Measurements from ENCODE around the gene C11orf21. TPM values are rescaled to one million over a fixed set of nuclear protein-coding genes. Genes with fewer than 3 reads are reported as not detected.
"Not testable (repeated sequence)": the region's sequence is repeated elsewhere in the genome, so short reads cannot be mapped to it uniquely, and the experiment has no call there.

Gene C11orf21
- total RNA-seq, result 10 to 100 TPM; 28.3 to 49.2 TPM

GRCh38 chr11:2301631-2302305 is at the start of gene C11orf21, which contains the start of gene TSPAN32:
TSS of gene C11orf21 (minus strand) at chr11:2301918. CDS start at chr11:2301808, 110 bp downstream.
TSS of gene TSPAN32 (plus strand) at chr11:2302013. CDS start at chr11:2302150, 137 bp downstream.
- H3K27me3 Mint-ChIP-seq, result no peaks in the 10 kb centered on the region
- H3K36me3 Mint-ChIP-seq, result peaks cover 5% of the 10 kb centered on the region
- CTCF ChIA-PET, result interaction anchor here (0.9 to 10.3 kb wide), 13 partner anchors 9 to 649 kb away, joined by 3 to 432 read pairs (median 8); partner anchors contain the start of genes CD81 and TSSC4
- H3K9me3 Mint-ChIP-seq (ENCODE audit: low read depth), result no peaks in the 10 kb centered on the region
- ATAC-seq (peak; percentile 66), DNase-seq (peak; percentile 88)
- H3K4me3 Mint-ChIP-seq, result peak within 1 kb of the TSS; percentile 94
- H3K27ac Mint-ChIP-seq, result peak within 1 kb of the TSS; percentile 92
- peaks cover 53% of the 10 kb centered on the region for H3K4me1 Mint-ChIP-seq

- no peaks in the 10 kb centered on the region for H3K27me3 Mint-ChIP-seq
- no peak overlapping the region for H3K27ac Mint-ChIP-seq
- CTCF ChIA-PET, result no interaction called here
Observed at GRCh38 chr11:2348986-2349385, 47.3 kb upstream of the C11orf21 start.

GRCh38 chr11:2347308-2347830 is 45.7 kb upstream of the C11orf21 start:
- CTCF ChIA-PET, result no interaction called here

More at GRCh38 chr11:2348986-2349385, 47.3 kb upstream of the C11orf21 start:
- no peak for DNase-seq
- H3K36me3 Mint-ChIP-seq, result no peaks in the 10 kb centered on the region
- no peak overlapping the region for H3K4me3 Mint-ChIP-seq
- no peak for ATAC-seq
- H3K9me3 Mint-ChIP-seq (ENCODE audit: low read depth), result peaks cover 2% of the 10 kb centered on the region
- H3K4me1 Mint-ChIP-seq, result no peaks in the 10 kb centered on the region

GRCh38 chr11:2346586-2347307 is 45.0 kb upstream of the C11orf21 start:
- ATAC-seq, result no peak
- Mint-ChIP-seq H3K4me1 (no peaks in the 10 kb centered on the region), H3K36me3 (no peaks in the 10 kb centered on the region), H3K4me3 (no peak overlapping the region), H3K9me3 (ENCODE audit: low read depth) (peaks cover 2% of the 10 kb centered on the region), H3K27me3 (no peaks in the 10 kb centered on the region), H3K27ac (no peak overlapping the region)
- CTCF ChIA-PET, result interaction anchor here (1.4 kb wide), 1 partner anchor 42 kb away, joined by 4 read pairs; no protein-coding TSS in a partner anchor
- no peak for DNase-seq

More at GRCh38 chr11:2347308-2347830, 45.7 kb upstream of the C11orf21 start:
- peaks cover 2% of the 10 kb centered on the region for H3K9me3 Mint-ChIP-seq (ENCODE audit: low read depth)
- H3K4me1 Mint-ChIP-seq, result no peaks in the 10 kb centered on the region
- ATAC-seq (no peak), DNase-seq (no peak)
- no peak overlapping the region for H3K4me3 Mint-ChIP-seq
- no peak overlapping the region for H3K27ac Mint-ChIP-seq
- no peaks in the 10 kb centered on the region for H3K27me3 Mint-ChIP-seq
- no peaks in the 10 kb centered on the region for H3K36me3 Mint-ChIP-seq

GRCh38 chr11:2346014-2346413 is 44.3 kb upstream of the C11orf21 start:
- H3K9me3 Mint-ChIP-seq (ENCODE audit: low read depth), result peaks cover 2% of the 10 kb centered on the region
- no peak overlapping the region for H3K4me3 Mint-ChIP-seq
- CTCF ChIA-PET, result interaction anchor here (0.8 to 1.4 kb wide), 2 partner anchors 41 to 75 kb away, joined by 3 to 4 read pairs; no protein-coding TSS in a partner anchor

GRCh38 chr11:2345050-2345449 is 43.3 kb upstream of the C11orf21 start:
- DNase-seq (no peak), ATAC-seq (no peak)
- Mint-ChIP-seq H3K27me3 (no peaks in the 10 kb centered on the region), H3K4me3 (no peak overlapping the region), H3K27ac (no peak overlapping the region), H3K9me3 (ENCODE audit: low read depth) (peaks cover 2% of the 10 kb centered on the region), H3K4me1 (no peaks in the 10 kb centered on the region), H3K36me3 (no peaks in the 10 kb centered on the region)
- CTCF ChIA-PET, result interaction anchor here (1.4 kb wide), 1 partner anchor 40 kb away, joined by 4 read pairs; no protein-coding TSS in a partner anchor

More at GRCh38 chr11:2346014-2346413, 44.3 kb upstream of the C11orf21 start:
- DNase-seq, result no peak
- no peak for ATAC-seq
- Mint-ChIP-seq H3K27ac (no peak overlapping the region), H3K27me3 (no peaks in the 10 kb centered on the region), H3K36me3 (no peaks in the 10 kb centered on the region), H3K4me1 (no peaks in the 10 kb centered on the region)

GRCh38 chr11:2343502-2343901 is 41.8 kb upstream of the C11orf21 start:
- no peak for ATAC-seq
- CTCF ChIA-PET, result interaction anchor here (1.2 to 2.5 kb wide), 2 partner anchors 38 to 77 kb away, joined by 4 to 7 read pairs; no protein-coding TSS in a partner anchor

GRCh38 chr11:2342981-2343380 is 41.3 kb upstream of the C11orf21 start:
- Mint-ChIP-seq H3K4me3 (no peak overlapping the region), H3K4me1 (no peaks in the 10 kb centered on the region), H3K9me3 (ENCODE audit: low read depth) (no peaks in the 10 kb centered on the region), H3K27ac (no peak overlapping the region), H3K27me3 (peaks cover 10% of the 10 kb centered on the region), H3K36me3 (no peaks in the 10 kb centered on the region)
- ATAC-seq, result no peak
- CTCF ChIA-PET, result interaction anchor here (0.8 to 2.5 kb wide), 3 partner anchors 38 to 77 kb away, joined by 4 to 7 read pairs (median 4); no protein-coding TSS in a partner anchor
- DNase-seq, result no peak

More at GRCh38 chr11:2343502-2343901, 41.8 kb upstream of the C11orf21 start:
- Mint-ChIP-seq H3K27ac (no peak overlapping the region), H3K27me3 (peaks cover 7% of the 10 kb centered on the region), H3K36me3 (no peaks in the 10 kb centered on the region), H3K9me3 (ENCODE audit: low read depth) (no peaks in the 10 kb centered on the region), H3K4me1 (no peaks in the 10 kb centered on the region), H3K4me3 (no peak overlapping the region)
- no peak for DNase-seq

- no peak for ATAC-seq
- H3K4me1 Mint-ChIP-seq, result no peaks in the 10 kb centered on the region
- CTCF ChIA-PET, result interaction anchor here (0.8 to 2.5 kb wide), 3 partner anchors 37 to 78 kb away, joined by 4 to 7 read pairs (median 4); no protein-coding TSS in a partner anchor
Observed at GRCh38 chr11:2342557-2342956, 40.8 kb upstream of the C11orf21 start.

GRCh38 chr11:2338760-2339159 is 37.0 kb upstream of the C11orf21 start:
- peaks cover 20% of the 10 kb centered on the region for H3K27me3 Mint-ChIP-seq
- DNase-seq; H3K4me1 Mint-ChIP-seq; CTCF ChIA-PET; ATAC-seq; H3K9me3 Mint-ChIP-seq (ENCODE audit: low read depth); H3K27ac Mint-ChIP-seq; H3K4me3 Mint-ChIP-seq; H3K36me3 Mint-ChIP-seq: not testable (repeated sequence)

More at GRCh38 chr11:2342557-2342956, 40.8 kb upstream of the C11orf21 start:
- DNase-seq, result no peak
- H3K27me3 Mint-ChIP-seq, result peaks cover 14% of the 10 kb centered on the region
- no peak overlapping the region for H3K4me3 Mint-ChIP-seq
- H3K36me3 Mint-ChIP-seq, result no peaks in the 10 kb centered on the region
- no peak overlapping the region for H3K27ac Mint-ChIP-seq
- H3K9me3 Mint-ChIP-seq (ENCODE audit: low read depth), result no peaks in the 10 kb centered on the region

GRCh38 chr11:2335286-2335685 is 33.6 kb upstream of the C11orf21 start:
- H3K27ac Mint-ChIP-seq; H3K9me3 Mint-ChIP-seq (ENCODE audit: low read depth); H3K4me3 Mint-ChIP-seq; H3K4me1 Mint-ChIP-seq; DNase-seq; ATAC-seq; H3K36me3 Mint-ChIP-seq; CTCF ChIA-PET: not testable (repeated sequence)
- H3K27me3 Mint-ChIP-seq, result peaks cover 20% of the 10 kb centered on the region

GRCh38 chr11:2333486-2334205 is 31.9 kb upstream of the C11orf21 start:
- H3K4me3 Mint-ChIP-seq; H3K4me1 Mint-ChIP-seq; DNase-seq; H3K36me3 Mint-ChIP-seq; ATAC-seq; CTCF ChIA-PET; H3K9me3 Mint-ChIP-seq (ENCODE audit: low read depth); H3K27ac Mint-ChIP-seq: not testable (repeated sequence)
- peaks cover 14% of the 10 kb centered on the region for H3K27me3 Mint-ChIP-seq

GRCh38 chr11:2332569-2332968 is 30.9 kb upstream of the C11orf21 start:
- DNase-seq; H3K9me3 Mint-ChIP-seq (ENCODE audit: low read depth); H3K4me1 Mint-ChIP-seq; H3K36me3 Mint-ChIP-seq; ATAC-seq; H3K27ac Mint-ChIP-seq; CTCF ChIA-PET; H3K27me3 Mint-ChIP-seq; H3K4me3 Mint-ChIP-seq: not testable (repeated sequence)
